Measurements from ENCODE around the gene YIF1B. TPM values are rescaled to one million over a fixed set of nuclear protein-coding genes. Genes with fewer than 3 reads are reported as not detected.

The YIF1B gene
- total RNA-seq, 1 experiment from 2014 or later = 207 TPM

- in situ Hi-C loops (cut with HindIII; ENCODE audit: low pct_unique_long_range_greater_than_20kb, low sequenced_read_pairs) = no loop called here
- peak; percentile 96 for DNase-seq (ENCODE audit: low read depth)
Measured at GRCh38 chr19:38336638-38337359, 21.1 kb upstream of the YIF1B start.

- in situ Hi-C loops (cut with HindIII; ENCODE audit: low pct_unique_long_range_greater_than_20kb, low sequenced_read_pairs) = no loop called here
Measured at GRCh38 chr19:38335949-38336637, 20.3 kb upstream of the YIF1B start.

GRCh38 chr19:38333245-38333644, 17.5 kb upstream of the YIF1B start:
- no peak for DNase-seq (ENCODE audit: low read depth)
- in situ Hi-C loops (cut with HindIII; ENCODE audit: low pct_unique_long_range_greater_than_20kb, low sequenced_read_pairs) = no loop called here

More at GRCh38 chr19:38335949-38336637, 20.3 kb upstream of the YIF1B start:
- DNase-seq (ENCODE audit: low read depth) = peak; percentile 99

- in situ Hi-C loops (cut with HindIII; ENCODE audit: low pct_unique_long_range_greater_than_20kb, low sequenced_read_pairs) = no loop called here
- no peak for DNase-seq (ENCODE audit: low read depth)
Measured at GRCh38 chr19:38331728-38332127, 16.0 kb upstream of the YIF1B start.

- in situ Hi-C loops (cut with HindIII; ENCODE audit: low pct_unique_long_range_greater_than_20kb, low sequenced_read_pairs) = no loop called here
- no peak for DNase-seq (ENCODE audit: low read depth)
Measured at GRCh38 chr19:38329651-38330050, 13.9 kb upstream of the YIF1B start.

GRCh38 chr19:38326591-38326990, 10.8 kb upstream of the YIF1B start:
- DNase-seq (ENCODE audit: low read depth) = no peak
- in situ Hi-C loops (cut with HindIII; ENCODE audit: low pct_unique_long_range_greater_than_20kb, low sequenced_read_pairs) = no loop called here

- no peak for DNase-seq (ENCODE audit: low read depth)
- in situ Hi-C loops (cut with HindIII; ENCODE audit: low pct_unique_long_range_greater_than_20kb, low sequenced_read_pairs) = no loop called here
Measured at GRCh38 chr19:38324431-38324830, 8.7 kb upstream of the YIF1B start.

- in situ Hi-C loops (cut with HindIII; ENCODE audit: low pct_unique_long_range_greater_than_20kb, low sequenced_read_pairs) = no loop called here
Measured at GRCh38 chr19:38323291-38323690, 7.5 kb upstream of the YIF1B start.

GRCh38 chr19:38321646-38322196, 6.0 kb upstream of the YIF1B start:
- no peak for DNase-seq (ENCODE audit: low read depth)
- in situ Hi-C loops (cut with HindIII; ENCODE audit: low pct_unique_long_range_greater_than_20kb, low sequenced_read_pairs) = no loop called here

More at GRCh38 chr19:38323291-38323690, 7.5 kb upstream of the YIF1B start:
- no peak for DNase-seq (ENCODE audit: low read depth)

- in situ Hi-C loops (cut with HindIII; ENCODE audit: low pct_unique_long_range_greater_than_20kb, low sequenced_read_pairs) = no loop called here
- no peak for DNase-seq (ENCODE audit: low read depth)
Measured at GRCh38 chr19:38320969-38321339, 5.2 kb upstream of the YIF1B start.

- in situ Hi-C loops (cut with HindIII; ENCODE audit: low pct_unique_long_range_greater_than_20kb, low sequenced_read_pairs) = loop anchor here (5.0 kb wide), 1 partner anchor 52 kb away; no protein-coding TSS in a partner anchor
- no peak for DNase-seq (ENCODE audit: low read depth)
Measured at GRCh38 chr19:38319421-38320258, 3.9 kb upstream of the YIF1B start, which contains the start of gene KCNK6. TSS of gene KCNK6 (plus strand) at chr19:38319845. CDS start at chr19:38319951, 106 bp downstream.

GRCh38 chr19:38318660-38319059, 2.9 kb upstream of the YIF1B start:
- in situ Hi-C loops (cut with HindIII; ENCODE audit: low pct_unique_long_range_greater_than_20kb, low sequenced_read_pairs) = loop anchor here (5.0 kb wide), 1 partner anchor 51 kb away; no protein-coding TSS in a partner anchor
- no peak for DNase-seq (ENCODE audit: low read depth)

- DNase-seq (ENCODE audit: low read depth) = no peak
- in situ Hi-C loops (cut with HindIII; ENCODE audit: low pct_unique_long_range_greater_than_20kb, low sequenced_read_pairs) = loop anchor here (5.0 kb wide), 1 partner anchor 50 kb away; no protein-coding TSS in a partner anchor
Measured at GRCh38 chr19:38317104-38317612, 1.4 kb upstream of the YIF1B start.

GRCh38 chr19:38316477-38317067, 825 bp upstream of the YIF1B start:
- no peak for DNase-seq (ENCODE audit: low read depth)
- in situ Hi-C loops (cut with HindIII; ENCODE audit: low pct_unique_long_range_greater_than_20kb, low sequenced_read_pairs) = loop anchor here (5.0 kb wide), 1 partner anchor 49 kb away; no protein-coding TSS in a partner anchor

- no peak for DNase-seq (ENCODE audit: low read depth)
- in situ Hi-C loops (cut with HindIII; ENCODE audit: low pct_unique_long_range_greater_than_20kb, low sequenced_read_pairs) = no loop called here
Measured at GRCh38 chr19:38310986-38311385, 4.8 kb downstream of the YIF1B start.

- in situ Hi-C loops (cut with HindIII; ENCODE audit: low pct_unique_long_range_greater_than_20kb, low sequenced_read_pairs) = no loop called here
- no peak for DNase-seq (ENCODE audit: low read depth)
Measured at GRCh38 chr19:38310279-38310670, 5.5 kb downstream of the YIF1B start.

- DNase-seq (ENCODE audit: low read depth) = no peak
- in situ Hi-C loops (cut with HindIII; ENCODE audit: low pct_unique_long_range_greater_than_20kb, low sequenced_read_pairs) = no loop called here
Measured at GRCh38 chr19:38309615-38310278, 6.0 kb downstream of the YIF1B start.
